ENCODE results near the gene TSC1. TPM values are rescaled to one million over a fixed set of nuclear protein-coding genes. Genes with fewer than 3 reads are reported as not detected.

TSC1 gene
- total and polyA plus RNA-seq, 3 experiments from 2014 or later = 12.6 to 37.1 (median 33.9) TPM

- Mint-ChIP-seq H3K36me3 (no peaks in the 10 kb centered on the region), H3K27me3 (peaks cover 0 to 2% of the 10 kb centered on the region in 2 donors), H3K9me3 (no peaks in the 10 kb centered on the region), H3K4me1 (peaks cover 14 to 26% (median 16%) of the 10 kb centered on the region in 3 donors), H3K4me3 (peak overlapping the region in 6 of 7 donors; percentile 52 to 90 (median 82)), H3K27ac (peak overlapping the region in 3 of 8 donors; percentile 36 to 90 (median 87))
- CTCF ChIA-PET = no interaction called here
- POLR2A ChIA-PET = interaction anchor here (0.8 kb wide), 1 partner anchor 320 kb away, joined by 5 read pairs; no protein-coding TSS in a partner anchor
- peak in 1 of 5 donors; percentile 18 for DNase-seq
- peaks cover 5% of the 10 kb centered on the region for H3K4me1 ChIP-seq (ENCODE audit: insufficient read depth, low read length)
- no peak overlapping the region for H3K27ac ChIP-seq (ENCODE audit: low read depth, low read length)
- H3K9me3 ChIP-seq (ENCODE audit: low read length) = no peaks in the 10 kb centered on the region
- H3K4me3 ChIP-seq (ENCODE audit: low read length) = no peak overlapping the region
- H3K36me3 ChIP-seq (ENCODE audit: insufficient read depth, low read length) = no peaks in the 10 kb centered on the region
- no peaks in the 10 kb centered on the region for H3K27me3 ChIP-seq (ENCODE audit: insufficient read depth, low read length, poor library complexity, severe bottlenecking)
Measured at GRCh38 chr9:132880324-132880661, 64.1 kb downstream of the TSC1 start.

GRCh38 chr9:132879457-132880323 lies 64.7 kb downstream of the TSC1 start:
- Histone ChIP-seq H3K27ac (ENCODE audit: low read depth, low read length) (no peak overlapping the region), H3K4me3 (ENCODE audit: low read length) (no peak overlapping the region), H3K4me1 (ENCODE audit: insufficient read depth, low read length) (peaks cover 5% of the 10 kb centered on the region), H3K9me3 (ENCODE audit: low read length) (no peaks in the 10 kb centered on the region), H3K27me3 (ENCODE audit: insufficient read depth, low read length, poor library complexity, severe bottlenecking) (no peaks in the 10 kb centered on the region), H3K36me3 (ENCODE audit: insufficient read depth, low read length) (no peaks in the 10 kb centered on the region)
- Mint-ChIP-seq H3K4me1 (peaks cover 14 to 26% (median 16%) of the 10 kb centered on the region in 3 donors), H3K36me3 (no peaks in the 10 kb centered on the region), H3K27me3 (peaks cover 0 to 2% of the 10 kb centered on the region in 2 donors), H3K27ac (peak overlapping the region; percentile 81 to 97 (median 90)), H3K9me3 (no peaks in the 10 kb centered on the region), H3K4me3 (peak overlapping the region; percentile 76 to 90 (median 83))
- DNase-seq = peak in 1 of 5 donors; percentile 18
- ChIA-PET POLR2A (interaction anchor here (0.8 to 1.1 kb wide), 2 partner anchors 29 to 320 kb away, joined by 3 to 5 read pairs; no protein-coding TSS in a partner anchor), CTCF (interaction anchor here (1.0 to 1.4 kb wide), 2 partner anchors 20 to 22 kb away, joined by 4 read pairs; no protein-coding TSS in a partner anchor)

- Histone ChIP-seq H3K4me1 (ENCODE audit: insufficient read depth, low read length) (peaks cover 5% of the 10 kb centered on the region), H3K4me3 (ENCODE audit: low read length) (peak within 1 kb of the TSS; percentile 93), H3K27ac (ENCODE audit: low read depth, low read length) (peak within 1 kb of the TSS; percentile 80), H3K36me3 (ENCODE audit: insufficient read depth, low read length) (no peaks in the 10 kb centered on the region), H3K27me3 (ENCODE audit: insufficient read depth, low read length, poor library complexity, severe bottlenecking) (no peaks in the 10 kb centered on the region), H3K9me3 (ENCODE audit: low read length) (no peaks in the 10 kb centered on the region)
- DNase-seq = peak in 3 of 5 donors; percentile 8 to 50 (median 16)
- no peaks in the 10 kb centered on the region for H3K36me3 Mint-ChIP-seq
- H3K4me3 Mint-ChIP-seq = peak within 1 kb of the TSS; percentile 76 to 90 (median 84)
- ChIA-PET CTCF (interaction anchor here (1.0 to 1.4 kb wide), 2 partner anchors 21 to 23 kb away, joined by 4 read pairs; no protein-coding TSS in a partner anchor), POLR2A (interaction anchor here (1.1 kb wide), 1 partner anchor 30 kb away, joined by 3 read pairs; no protein-coding TSS in a partner anchor)
- peak within 1 kb of the TSS; percentile 81 to 97 (median 90) for H3K27ac Mint-ChIP-seq
- peaks cover 14 to 26% (median 16%) of the 10 kb centered on the region in 3 donors for H3K4me1 Mint-ChIP-seq
- peaks cover 0 to 2% of the 10 kb centered on the region in 2 donors for H3K27me3 Mint-ChIP-seq
- no peaks in the 10 kb centered on the region for H3K9me3 Mint-ChIP-seq
Measured at GRCh38 chr9:132878695-132879456, 65.5 kb downstream of the TSC1 start, which contains the start of gene SPACA9. TSS of gene SPACA9 (plus strand) at chr9:132878898. CDS start at chr9:132883948, 5,050 bp downstream.

- Histone ChIP-seq H3K36me3 (ENCODE audit: insufficient read depth, low read length) (no peaks in the 10 kb centered on the region), H3K27me3 (ENCODE audit: insufficient read depth, low read length, poor library complexity, severe bottlenecking) (no peaks in the 10 kb centered on the region), H3K4me3 (ENCODE audit: low read length) (peak within 1 kb of the TSS; percentile 93), H3K4me1 (ENCODE audit: insufficient read depth, low read length) (peaks cover 5% of the 10 kb centered on the region), H3K27ac (ENCODE audit: low read depth, low read length) (peak within 1 kb of the TSS; percentile 80), H3K9me3 (ENCODE audit: low read length) (no peaks in the 10 kb centered on the region)
- CTCF ChIA-PET = interaction anchor here (1.4 kb wide), 1 partner anchor 23 kb away, joined by 3 read pairs; no protein-coding TSS in a partner anchor
- Mint-ChIP-seq H3K36me3 (no peaks in the 10 kb centered on the region), H3K27me3 (peaks cover 0 to 2% of the 10 kb centered on the region in 2 donors), H3K27ac (peak within 1 kb of the TSS; percentile 81 to 97 (median 90)), H3K9me3 (no peaks in the 10 kb centered on the region), H3K4me3 (peak within 1 kb of the TSS; percentile 77 to 90 (median 84)), H3K4me1 (peaks cover 17 to 32% (median 23%) of the 10 kb centered on the region in 3 donors)
- POLR2A ChIA-PET = interaction anchor here (1.1 kb wide), 1 partner anchor 31 kb away, joined by 3 read pairs; no protein-coding TSS in a partner anchor
- DNase-seq = peak; percentile 65 to 82 (median 75)
Measured at GRCh38 chr9:132877824-132878694, 66.4 kb downstream of the TSC1 start, which contains the start of gene AK8. TSS of gene AK8 (minus strand) at chr9:132878284. CDS start at chr9:132878255, 29 bp downstream.

- H3K9me3 ChIP-seq (ENCODE audit: low read length) = no peaks in the 10 kb centered on the region
- peak overlapping the region; percentile 93 for H3K4me3 ChIP-seq (ENCODE audit: low read length)
- peaks cover 5% of the 10 kb centered on the region for H3K4me1 ChIP-seq (ENCODE audit: insufficient read depth, low read length)
- no peaks in the 10 kb centered on the region for H3K36me3 ChIP-seq (ENCODE audit: insufficient read depth, low read length)
- ChIA-PET POLR2A (no interaction called here), CTCF (interaction anchor here (1.4 kb wide), 1 partner anchor 24 kb away, joined by 3 read pairs; no protein-coding TSS in a partner anchor)
- H3K27ac ChIP-seq (ENCODE audit: low read depth, low read length) = peak overlapping the region; percentile 80
- H3K4me1 Mint-ChIP-seq = peaks cover 17 to 32% (median 23%) of the 10 kb centered on the region in 3 donors
- no peak for DNase-seq
- H3K36me3 Mint-ChIP-seq = no peaks in the 10 kb centered on the region
- peak overlapping the region; percentile 72 to 89 (median 79) for H3K4me3 Mint-ChIP-seq
- peak overlapping the region in 4 of 8 donors; percentile 11 to 82 (median 68) for H3K27ac Mint-ChIP-seq
- H3K9me3 Mint-ChIP-seq = no peaks in the 10 kb centered on the region
- H3K27me3 ChIP-seq (ENCODE audit: insufficient read depth, low read length, poor library complexity, severe bottlenecking) = no peaks in the 10 kb centered on the region
- H3K27me3 Mint-ChIP-seq = peaks cover 0 to 2% of the 10 kb centered on the region in 2 donors
Measured at GRCh38 chr9:132877458-132877823, 67.0 kb downstream of the TSC1 start.

- peak overlapping the region in 7 of 8 donors; percentile 23 to 82 (median 63) for H3K27ac Mint-ChIP-seq
Measured at GRCh38 chr9:132876849-132877248, 67.6 kb downstream of the TSC1 start.

More at GRCh38 chr9:132876849-132877248, 67.6 kb downstream of the TSC1 start:
- peak overlapping the region; percentile 72 to 89 (median 79) for H3K4me3 Mint-ChIP-seq
- peaks cover 5% of the 10 kb centered on the region for H3K4me1 ChIP-seq (ENCODE audit: insufficient read depth, low read length)
- no peaks in the 10 kb centered on the region for H3K9me3 ChIP-seq (ENCODE audit: low read length)
- no peaks in the 10 kb centered on the region for H3K9me3 Mint-ChIP-seq
- ChIA-PET CTCF (interaction anchor here (1.4 kb wide), 1 partner anchor 24 kb away, joined by 3 read pairs; no protein-coding TSS in a partner anchor), POLR2A (no interaction called here)
- H3K4me1 Mint-ChIP-seq = peaks cover 17 to 32% (median 23%) of the 10 kb centered on the region in 3 donors
- H3K27me3 Mint-ChIP-seq = peaks cover 0 to 2% of the 10 kb centered on the region in 2 donors
- no peaks in the 10 kb centered on the region for H3K36me3 Mint-ChIP-seq
- H3K27me3 ChIP-seq (ENCODE audit: insufficient read depth, low read length, poor library complexity, severe bottlenecking) = no peaks in the 10 kb centered on the region
- H3K36me3 ChIP-seq (ENCODE audit: insufficient read depth, low read length) = no peaks in the 10 kb centered on the region
- DNase-seq = no peak
- H3K27ac ChIP-seq (ENCODE audit: low read depth, low read length) = no peak overlapping the region
- H3K4me3 ChIP-seq (ENCODE audit: low read length) = no peak overlapping the region
